HG02610 (cell line): Measurements from ENCODE around the gene PVR.

Source experiments
- ATAC-seq: cut with Tn5 transposase; IDR thresholded peaks from one replicate; pipeline ENCODE4 v1.9.1; 2021; ENCODE audit warnings: mild to moderate bottlenecking, moderate library complexity; ENCODE audit not compliant: unreplicated experiment

PVR gene

GRCh38 chr19:44642377-44642776 lies 1.3 kb upstream of the PVR start:
- ATAC-seq, result no peak

- no peak for ATAC-seq
Observed at GRCh38 chr19:44644402-44645016, 799 bp downstream of the PVR start.

- ATAC-seq, result no peak
Observed at GRCh38 chr19:44645407-44646048, 1.8 kb downstream of the PVR start.

GRCh38 chr19:44646049-44646416 lies 2.3 kb downstream of the PVR start:
- ATAC-seq, result no peak

- no peak for ATAC-seq
Observed at GRCh38 chr19:44647144-44647543, 3.4 kb downstream of the PVR start.

GRCh38 chr19:44648631-44649251 lies 5.0 kb downstream of the PVR start:
- ATAC-seq, result no peak

GRCh38 chr19:44649578-44650145 lies 6.0 kb downstream of the PVR start:
- no peak for ATAC-seq

GRCh38 chr19:44653343-44653742 lies 9.6 kb downstream of the PVR start:
- no peak for ATAC-seq

GRCh38 chr19:44653977-44654774 lies 10.5 kb downstream of the PVR start:
- peak; percentile 71 for ATAC-seq

GRCh38 chr19:44657211-44657921 lies 13.7 kb downstream of the PVR start:
- no peak for ATAC-seq

- no peak for ATAC-seq
Observed at GRCh38 chr19:44658069-44658733, 14.5 kb downstream of the PVR start.

- no peak for ATAC-seq
Observed at GRCh38 chr19:44660081-44660480, 16.4 kb downstream of the PVR start.

- no peak for ATAC-seq
Observed at GRCh38 chr19:44661205-44661604, 17.5 kb downstream of the PVR start.

- no peak for ATAC-seq
Observed at GRCh38 chr19:44661904-44662303, 18.2 kb downstream of the PVR start.

GRCh38 chr19:44662691-44663385 lies 19.1 kb downstream of the PVR start:
- ATAC-seq, result no peak

GRCh38 chr19:44663996-44664395 lies 20.3 kb downstream of the PVR start:
- no peak for ATAC-seq

- ATAC-seq, result no peak
Observed at GRCh38 chr19:44664976-44665375, 21.3 kb downstream of the PVR start.

GRCh38 chr19:44666852-44667556 lies 23.3 kb downstream of the PVR start:
- no peak for ATAC-seq
